ENCODE data around the gene LRRC4C.

LRRC4C gene

DNA sequence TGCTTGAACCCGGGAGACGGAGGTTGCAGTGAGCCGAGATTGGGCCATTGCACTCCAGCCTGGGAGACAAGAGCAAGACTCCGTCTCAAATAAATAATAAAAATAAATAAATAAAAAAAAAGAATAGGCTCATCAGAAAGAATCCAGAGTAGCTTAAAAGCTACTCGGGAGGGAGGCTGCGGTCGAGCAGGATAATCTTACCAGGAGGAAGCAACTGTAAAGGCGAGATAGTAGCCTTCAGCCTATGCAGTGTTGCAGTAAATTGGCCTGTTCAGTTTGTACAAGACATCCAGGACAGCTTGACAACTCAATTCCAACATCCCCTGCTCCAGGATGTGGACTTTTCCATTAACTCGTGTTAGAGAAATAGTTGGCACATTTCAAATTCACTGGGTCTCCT lies 1164.7 kb downstream of the LRRC4C start:
- DNase-seq = no peak
- intact Hi-C loops (cut with DNase I) = loop anchor here (2.0 to 5.0 kb wide), 2 partner anchors 107 to 164 kb away; no protein-coding TSS in a partner anchor

DNA sequence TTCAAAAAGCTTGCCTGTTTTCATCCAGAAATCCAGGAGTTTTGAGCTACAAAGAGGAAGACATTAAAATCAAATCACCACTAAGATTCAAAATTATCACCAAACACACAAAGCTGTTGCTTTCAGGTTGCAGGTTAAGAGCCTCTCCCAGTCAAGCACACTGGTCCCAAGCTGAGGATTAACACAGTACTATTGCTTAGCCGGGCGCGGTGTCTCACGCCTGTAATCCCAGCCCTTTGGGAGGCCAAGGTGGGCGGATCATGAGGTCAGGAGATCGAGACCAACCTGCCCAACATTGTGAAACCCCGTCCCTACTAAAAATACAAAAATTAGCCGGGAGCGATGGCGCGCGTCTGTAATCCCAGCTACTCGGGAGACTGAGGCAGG lies 1165.1 kb downstream of the LRRC4C start:
- DNase-seq = peak in 2 of 42 donors; percentile 25 to 34
- intact Hi-C loops (cut with DNase I) = loop anchor here (2.0 to 5.0 kb wide), 2 partner anchors 107 to 164 kb away; no protein-coding TSS in a partner anchor

DNA sequence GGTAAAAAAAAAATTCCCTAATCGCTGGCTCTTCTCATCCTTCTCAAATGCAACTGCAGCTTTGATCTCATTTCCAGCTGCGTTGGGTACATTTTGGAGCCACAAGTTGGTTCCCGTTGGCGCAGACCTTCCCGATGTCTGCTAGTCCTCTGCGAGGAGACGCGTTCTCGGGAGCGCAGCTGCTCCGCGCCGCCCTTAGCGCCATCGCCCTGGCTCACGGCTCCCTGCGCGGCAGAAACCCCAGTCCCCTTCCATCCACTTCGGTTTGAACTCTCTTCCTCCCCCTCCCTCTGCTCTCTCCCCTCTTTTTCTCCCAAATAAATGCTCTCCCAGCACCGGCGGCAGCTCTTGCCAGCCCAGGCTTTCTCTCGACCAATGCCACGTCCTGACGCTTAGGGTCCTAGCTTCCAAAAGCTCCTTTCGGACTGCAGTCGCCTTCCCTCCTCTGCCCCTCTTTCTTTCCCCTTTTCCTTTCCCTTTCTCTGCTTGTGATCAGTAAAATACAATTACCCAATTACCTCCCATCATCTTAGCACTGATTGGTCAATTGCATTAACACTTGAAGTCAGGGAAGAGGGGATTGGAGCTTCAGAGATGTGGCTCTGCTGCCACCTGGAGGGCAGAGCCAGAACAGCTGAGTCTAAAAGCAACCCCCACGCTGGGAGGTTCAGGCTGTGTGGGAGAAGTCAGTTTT lies 1165.7 kb downstream of the LRRC4C start:
- peak; percentile 73 to 93 (median 86) for DNase-seq
- intact Hi-C loops (cut with DNase I) = loop anchor here (2.0 to 5.0 kb wide), 2 partner anchors 107 to 163 kb away; no protein-coding TSS in a partner anchor

DNA sequence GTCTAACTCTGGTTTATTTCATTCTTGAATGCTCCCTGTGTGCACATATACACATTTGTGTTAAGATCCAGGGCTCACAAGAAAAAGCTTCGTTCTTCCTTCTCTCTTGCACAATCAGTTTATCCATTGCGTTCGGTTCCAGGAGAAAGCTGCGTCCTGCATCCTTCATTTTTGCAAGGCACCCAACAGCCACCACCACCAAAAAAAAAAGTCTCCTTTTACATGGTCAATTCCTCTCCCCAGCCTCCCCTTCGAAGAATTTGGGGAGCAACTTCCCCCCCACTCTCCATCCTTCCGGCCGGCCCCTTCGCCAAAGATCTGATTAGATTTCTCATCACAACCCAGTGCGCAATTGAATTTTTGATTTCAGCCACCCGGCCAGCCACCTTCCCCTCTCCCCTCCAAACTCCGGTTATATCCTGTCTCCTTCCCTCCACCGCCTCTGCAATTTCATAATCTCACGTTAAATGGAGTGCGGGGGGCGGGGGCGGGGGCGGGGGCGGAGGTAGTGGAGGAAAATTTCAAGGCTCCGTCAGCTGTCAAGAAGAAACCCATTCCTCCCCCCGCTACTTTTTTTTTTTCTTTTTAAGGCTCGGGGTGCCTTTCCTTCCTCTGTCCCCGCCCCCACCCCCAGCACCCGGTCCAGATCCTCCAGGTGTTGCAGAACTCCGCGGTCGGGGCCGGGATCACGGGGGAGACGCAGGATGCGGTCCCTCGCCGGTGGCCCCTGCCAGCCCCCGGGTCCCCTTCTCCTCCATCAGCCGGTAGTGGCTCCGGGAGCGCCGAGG lies 1166.5 kb downstream of the LRRC4C start:
- intact Hi-C loops (cut with DNase I) = loop anchor here (5.0 kb wide), 1 partner anchor 106 kb away; no protein-coding TSS in a partner anchor
- DNase-seq = peak in 29 of 42 donors; percentile 24 to 73 (median 42)

DNA sequence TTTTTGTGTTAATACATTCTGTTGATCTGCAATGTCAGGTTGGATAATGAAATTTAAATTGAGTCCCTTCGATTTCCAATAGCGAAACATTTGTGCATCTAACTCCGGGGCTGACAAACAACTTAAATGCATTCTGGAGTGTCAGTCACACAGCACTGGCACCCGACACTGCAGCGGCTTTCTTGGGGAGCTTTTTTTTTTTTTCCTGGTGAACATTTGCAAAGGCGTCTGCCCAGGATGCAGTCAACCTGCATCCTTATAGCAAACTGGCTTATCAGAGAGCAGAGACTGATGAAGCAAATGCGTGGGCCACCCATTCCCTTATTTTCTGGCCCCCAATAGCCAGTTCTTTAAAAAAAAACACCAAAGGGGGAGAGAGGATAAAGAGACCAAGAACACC lies 1167.7 kb downstream of the LRRC4C start:
- intact Hi-C loops (cut with DNase I) = loop anchor here (5.0 kb wide), 1 partner anchor 104 kb away; no protein-coding TSS in a partner anchor
- peak in 20 of 42 donors; percentile 17 to 69 (median 44) for DNase-seq

DNA sequence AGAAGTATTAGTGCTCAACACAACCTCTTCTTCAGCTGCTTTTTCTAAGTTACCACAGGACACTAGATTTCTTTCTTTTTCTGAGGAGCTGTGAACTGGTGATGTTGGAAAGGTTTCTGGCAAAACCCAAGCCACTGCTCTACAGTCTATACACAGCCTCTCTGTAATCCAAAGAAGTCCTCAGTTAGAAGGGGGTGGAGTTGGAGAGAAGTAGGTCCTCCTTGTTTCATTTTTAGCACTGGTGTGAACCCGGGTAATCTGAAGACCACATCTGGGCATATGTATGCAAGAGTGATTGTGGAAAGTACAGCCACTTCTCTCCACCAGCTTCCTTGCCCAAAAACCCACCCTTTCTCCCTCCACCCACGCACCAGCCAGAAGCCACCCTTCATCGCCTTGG lies 1168.1 kb downstream of the LRRC4C start:
- intact Hi-C loops (cut with DNase I) = loop anchor here (5.0 kb wide), 1 partner anchor 104 kb away; no protein-coding TSS in a partner anchor
- peak in 6 of 42 donors; percentile 15 to 54 (median 21) for DNase-seq

DNA sequence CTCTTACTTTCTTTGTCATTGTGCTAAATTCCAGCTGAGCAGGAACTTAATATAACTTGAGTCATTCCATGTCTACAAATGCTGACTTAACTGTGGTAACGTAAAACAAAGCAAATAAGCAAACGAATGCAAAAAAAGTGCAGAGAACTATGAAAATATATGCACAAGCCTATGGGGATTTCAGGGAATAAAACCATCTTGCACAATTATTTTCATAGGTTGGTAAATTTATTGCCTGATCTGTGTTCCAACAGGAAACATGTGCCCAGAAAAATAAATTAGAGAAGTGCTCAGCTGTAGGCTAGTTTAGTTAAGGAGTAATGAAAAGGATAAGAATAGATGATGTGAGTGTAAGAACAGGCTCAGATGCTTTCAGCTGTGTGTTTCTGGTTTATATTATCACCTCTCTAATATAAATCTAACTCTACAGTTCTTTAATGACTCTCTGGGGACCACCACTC lies 1169.3 kb downstream of the LRRC4C start:
- intact Hi-C loops (cut with DNase I) = loop anchor here (5.0 kb wide), 1 partner anchor 103 kb away; no protein-coding TSS in a partner anchor
- no peak for DNase-seq

DNA sequence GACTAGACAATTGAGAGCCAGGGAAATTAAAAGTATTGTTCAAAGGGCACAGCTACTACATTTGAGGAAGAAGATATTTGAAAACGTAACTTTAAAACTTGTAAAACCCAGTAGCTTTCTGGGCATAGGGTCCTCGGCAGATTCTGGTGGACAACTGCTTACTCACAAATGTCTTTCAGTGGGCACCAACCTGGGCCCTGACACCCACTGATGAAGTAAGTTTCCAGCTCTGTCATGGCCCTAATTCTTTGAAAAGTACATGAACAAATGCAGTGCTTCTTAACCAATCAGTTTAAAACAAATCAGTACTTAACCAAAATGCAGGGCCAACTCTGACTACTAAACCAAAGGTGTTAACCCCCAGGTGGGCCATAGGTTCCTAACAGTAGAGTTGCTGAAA lies 1170.1 kb downstream of the LRRC4C start:
- intact Hi-C loops (cut with DNase I) = no loop called here
- no peak for DNase-seq

DNA sequence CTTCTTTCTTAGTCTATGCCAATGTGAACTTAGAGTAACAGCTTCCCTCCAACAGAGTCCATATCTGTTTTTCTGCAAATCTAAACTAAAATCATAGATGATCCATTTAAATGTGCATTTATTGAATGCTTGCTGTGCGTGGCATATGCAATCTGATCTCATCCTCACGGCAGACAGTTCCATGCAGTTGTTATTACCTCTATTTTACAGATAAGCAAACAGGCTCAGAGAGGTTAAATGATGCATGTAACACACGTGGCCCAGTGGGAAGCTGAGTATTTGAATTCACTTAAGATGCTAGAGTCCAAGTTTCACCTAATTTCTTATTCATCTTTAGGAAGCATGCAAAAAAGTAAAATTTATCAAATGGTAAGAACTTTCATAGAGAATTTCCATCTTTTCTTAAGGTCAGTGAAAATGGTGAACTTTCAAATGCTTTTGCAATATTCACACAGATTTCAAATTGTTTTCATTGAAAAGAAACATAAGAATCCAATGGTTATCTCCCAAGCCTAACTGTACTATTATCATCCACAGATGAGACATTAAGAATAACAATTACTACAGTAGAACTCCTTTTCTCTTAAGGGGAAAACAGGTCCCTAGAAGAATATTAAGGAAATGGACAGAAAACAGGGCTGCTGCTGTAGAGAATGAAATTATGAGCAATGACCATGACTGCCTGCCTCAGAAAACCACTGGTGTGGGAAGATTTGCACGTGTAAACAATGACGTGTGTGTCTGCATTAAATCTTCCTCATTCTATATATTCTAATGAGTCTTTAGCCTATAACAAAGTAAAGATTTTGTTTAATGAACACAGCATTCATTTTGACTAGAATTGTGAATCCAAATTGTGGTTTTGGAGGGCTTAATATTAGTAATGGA lies 1171.3 kb downstream of the LRRC4C start:
- intact Hi-C loops (cut with DNase I) = no loop called here
- no peak for DNase-seq

DNA sequence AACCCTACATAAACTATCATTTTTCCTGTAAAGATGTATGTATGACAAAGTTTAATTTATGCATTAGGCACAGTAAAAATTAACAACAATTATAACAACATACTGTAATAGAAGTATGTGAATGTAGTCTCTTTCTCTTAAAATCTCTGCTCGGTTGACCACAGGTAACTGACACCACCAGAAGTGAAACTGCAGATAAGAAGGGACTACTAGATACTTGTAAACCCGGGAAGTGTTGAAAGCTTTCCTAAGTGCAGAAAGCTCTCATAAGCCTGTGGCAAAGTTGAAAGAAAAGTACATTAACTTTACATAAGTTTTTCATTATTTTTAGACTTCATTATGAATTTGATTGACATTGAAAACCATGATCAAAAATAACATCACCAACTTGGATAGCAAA lies 1173.3 kb downstream of the LRRC4C start:
- intact Hi-C loops (cut with DNase I) = no loop called here
- DNase-seq = no peak

DNA sequence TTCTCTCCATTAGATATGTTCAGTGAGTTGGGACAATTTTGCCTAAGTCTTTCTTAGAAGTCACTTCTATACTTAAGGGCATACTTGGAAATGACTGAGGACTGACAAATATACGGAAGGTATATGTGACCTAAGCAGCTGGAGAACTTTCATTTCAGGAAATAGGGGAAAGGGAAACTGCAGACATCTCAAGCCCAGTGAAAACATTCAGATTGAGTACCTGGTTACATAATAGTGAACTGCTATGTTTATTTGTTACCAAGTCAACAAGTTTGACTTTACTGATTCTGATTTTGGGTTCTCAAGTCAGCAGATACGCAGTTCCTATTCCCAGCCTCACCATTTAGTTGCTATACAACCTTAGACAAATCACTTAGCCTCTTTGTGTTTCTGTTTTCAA lies 1173.9 kb downstream of the LRRC4C start:
- DNase-seq = no peak
- intact Hi-C loops (cut with DNase I) = no loop called here

DNA sequence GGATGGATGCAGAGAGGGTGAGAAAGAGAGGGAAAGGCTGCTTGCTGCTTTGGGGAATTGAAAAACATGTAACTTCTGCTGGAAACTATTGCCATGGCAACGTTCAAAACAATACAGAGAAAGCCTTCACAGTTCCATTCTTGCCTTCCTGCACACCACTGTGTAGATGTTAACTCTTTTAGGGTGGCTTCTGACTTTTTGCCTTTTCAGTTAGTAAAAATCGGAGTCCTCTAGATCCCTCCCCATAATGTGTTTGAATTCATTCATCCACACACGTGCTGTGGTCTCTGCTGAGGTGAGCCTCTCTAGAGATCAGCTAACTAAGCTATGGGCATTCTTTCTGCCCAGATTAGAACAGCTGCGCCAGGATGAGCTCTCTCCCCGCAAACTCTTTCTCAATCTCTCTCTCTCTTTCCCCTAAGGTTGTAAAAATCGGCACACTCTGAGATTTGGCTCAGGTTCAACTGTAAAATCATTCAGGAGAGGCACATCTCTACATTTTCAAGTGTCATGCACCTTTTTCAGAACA lies 1178.3 kb downstream of the LRRC4C start:
- DNase-seq = peak in 10 of 42 donors; percentile 10 to 60 (median 28)
- intact Hi-C loops (cut with DNase I) = no loop called here

DNA sequence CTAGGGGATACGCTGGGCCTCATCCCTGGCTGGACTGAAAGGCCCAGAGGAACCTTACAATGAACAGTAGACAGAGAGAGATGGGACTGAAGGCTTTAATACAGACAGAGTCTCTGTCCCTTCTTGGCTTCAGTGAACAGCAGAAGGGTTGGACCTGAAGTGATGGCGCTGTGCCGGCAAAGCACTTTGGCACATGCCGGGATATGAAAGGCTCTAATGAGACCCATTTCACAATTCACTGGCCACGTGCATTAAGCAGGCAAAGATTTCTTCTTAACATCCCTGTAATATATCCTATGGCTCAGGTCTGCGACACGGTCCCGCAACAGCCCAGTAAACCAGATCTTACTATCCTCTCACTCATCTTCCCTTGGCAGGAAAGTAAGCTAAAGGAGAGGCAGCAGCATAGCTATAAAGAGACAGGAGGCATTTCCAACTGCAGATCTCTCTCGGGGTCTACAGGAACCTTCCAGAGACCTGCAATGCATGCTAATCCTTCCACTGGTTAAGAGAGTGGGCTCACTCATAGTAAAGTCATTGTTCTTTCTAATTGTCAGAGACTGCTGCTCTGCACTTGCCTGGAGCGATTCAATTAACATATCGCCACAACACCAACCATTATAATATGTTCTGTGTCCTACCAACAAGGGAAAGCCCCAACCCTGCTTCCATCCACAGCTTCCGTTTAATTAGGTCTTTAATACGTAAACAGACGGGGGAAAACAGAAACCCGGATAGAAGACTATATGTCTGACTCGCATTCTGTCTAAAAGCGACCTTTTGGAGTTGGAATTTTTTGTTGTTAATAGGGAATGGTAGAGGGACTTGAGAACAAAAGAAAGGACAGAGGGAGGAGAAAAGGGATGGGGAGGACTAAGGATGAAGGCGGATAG lies 1179.0 kb downstream of the LRRC4C start:
- DNase-seq = peak in 36 of 42 donors; percentile 20 to 77 (median 54)
- intact Hi-C loops (cut with DNase I) = no loop called here

DNA sequence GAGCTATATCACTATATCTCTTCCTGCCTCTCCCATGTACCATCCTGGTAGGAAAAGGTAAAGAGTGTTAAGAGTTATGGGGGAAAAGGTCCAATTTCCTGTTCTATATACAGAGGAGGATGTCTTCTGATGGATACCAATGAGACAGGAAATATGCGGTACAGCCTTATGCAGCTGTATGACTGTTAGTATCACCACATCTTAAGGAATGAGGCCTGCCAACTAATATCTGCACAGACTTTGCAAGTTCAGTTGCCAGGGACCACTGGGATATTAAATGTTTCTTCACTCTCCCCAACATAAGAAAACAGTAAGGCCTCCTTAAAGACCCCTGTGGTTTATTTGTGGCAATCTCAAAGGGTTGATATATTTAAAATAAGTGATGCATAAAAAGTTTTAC lies 1182.5 kb downstream of the LRRC4C start:
- intact Hi-C loops (cut with DNase I) = no loop called here

DNA sequence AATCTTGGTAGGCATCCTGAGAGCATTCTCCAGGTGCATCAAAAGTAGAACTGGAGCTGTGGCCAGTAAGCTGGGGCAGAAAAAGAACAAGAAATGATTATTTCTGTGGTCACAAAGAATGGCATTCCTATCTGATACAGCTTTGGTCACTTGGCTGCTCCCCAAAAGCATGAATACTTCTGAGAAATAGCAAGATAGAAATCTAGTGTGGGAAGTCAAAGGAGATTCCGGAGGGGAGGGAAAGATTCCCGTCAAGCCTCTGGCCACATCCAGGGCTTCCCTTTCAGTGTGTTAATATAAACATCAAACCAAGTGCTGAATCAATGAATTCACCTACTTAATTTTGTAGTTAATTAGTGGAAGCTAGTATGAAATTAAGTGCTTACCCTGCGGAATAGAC lies 1185.4 kb downstream of the LRRC4C start:
- intact Hi-C loops (cut with DNase I) = no loop called here
- peak in 2 of 42 donors; percentile 41 to 53 for DNase-seq

More for the DNA sequence above, 1182.5 kb downstream of the LRRC4C start:
- DNase-seq = no peak

DNA sequence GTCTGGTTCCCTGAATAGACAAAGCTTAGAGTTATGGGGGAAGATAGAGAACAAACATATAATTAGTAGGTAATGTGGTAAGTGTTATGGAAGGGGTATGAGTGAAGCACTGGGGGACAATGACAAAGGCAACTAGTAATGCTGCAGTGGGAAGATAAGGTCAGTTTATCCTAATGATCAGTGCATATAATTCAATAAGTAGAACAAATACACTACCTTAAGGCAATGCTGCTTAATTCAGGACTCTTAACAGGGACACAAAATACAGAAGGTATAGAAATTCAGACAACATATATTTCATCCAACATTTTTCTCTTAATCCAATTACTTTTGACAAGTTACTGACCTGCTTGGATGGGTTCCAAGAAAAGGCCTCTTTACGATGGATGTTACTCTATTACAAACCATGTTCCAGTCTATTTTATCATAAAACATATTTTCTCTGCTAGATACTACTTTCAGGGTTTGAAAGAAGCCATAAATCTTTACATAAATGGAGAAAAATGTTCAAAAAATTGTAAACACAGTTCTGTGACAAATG lies 1186.2 kb downstream of the LRRC4C start:
- DNase-seq = no peak
- intact Hi-C loops (cut with DNase I) = no loop called here

DNA sequence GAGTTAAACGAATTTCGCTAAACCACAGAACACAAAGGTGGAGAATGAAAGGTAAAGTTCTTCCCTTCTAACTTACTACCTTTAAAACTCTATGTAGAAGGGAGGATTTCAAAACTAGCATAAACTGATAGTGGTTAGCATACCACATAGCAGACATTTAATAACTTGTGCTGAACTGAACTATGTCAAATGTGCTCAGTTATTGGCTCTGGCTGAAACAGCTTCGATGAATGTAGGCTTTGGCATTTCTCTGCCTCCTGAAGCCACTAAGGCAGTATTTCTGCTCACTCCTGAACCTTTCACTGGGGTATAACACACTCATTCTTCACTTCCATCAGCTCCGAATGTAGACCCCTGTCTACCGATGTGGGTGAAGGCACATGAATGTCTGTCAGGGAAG lies 1188.1 kb downstream of the LRRC4C start:
- intact Hi-C loops (cut with DNase I) = no loop called here
- DNase-seq = no peak

Data from head of caudate nucleus (tissue), 42 donors.